Adrenal gland (tissue), 12 donors: ENCODE data around the gene KRTAP5-9. TPM values are rescaled to one million over a fixed set of nuclear protein-coding genes. Genes with fewer than 3 reads are reported as not detected.
A peak's percentile ranks its signal among the peaks of the same experiment; 100 is the strongest.

ENCODE experiments used
- DNase-seq, 7 donors: peaks; one replicate each; pipeline ENCODE4 v3.0.0-alpha.2; 2019 to 2020
- H3K27ac ChIP-seq, 5 donors: fragments of 200-600 bp; sonication (generic) in 4 of 5; 1 replicate in 3 of 5; 2 replicates in 2 of 5; pipeline versions ENCODE4 v1.5.1 to v1.8.0; 2016 to 2020; ENCODE audit warnings: mild to moderate bottlenecking in 1 of 5
- H3K27me3 ChIP-seq: fragments of 200-600 bp; 2 replicates; pipeline ENCODE4 v1.8.0; 2021
- H3K36me3 ChIP-seq, 2 donors: fragments of 200-600 bp; replicated peaks in 1 of 2; 1 replicate in 1 of 2; 2 replicates in 1 of 2; pipeline versions ENCODE4 v1.5.1 to v1.8.0; 2018 to 2022
- H3K4me1 ChIP-seq, 2 donors: fragments of 200-600 bp; replicated peaks in 1 of 2; 1 replicate in 1 of 2; 2 replicates in 1 of 2; pipeline versions ENCODE4 v1.5.1 to v1.8.0; 2018 to 2021
- H3K4me3 ChIP-seq, 4 donors: fragments of 200-600 bp; sonication (generic) in 3 of 4; one replicate each; pipeline ENCODE4 v1.5.1; 2016 to 2018
- H3K9me3 ChIP-seq, 3 donors: fragments of 200-600 bp; sonication (generic) in 1 of 3; replicated peaks in 1 of 3; 1 replicate in 2 of 3; 2 replicates in 1 of 3; pipeline versions ENCODE4 v1.5.1 to v1.8.0; 2016 to 2021
- CTCF ChIP-seq, 6 experiments: fragments of 450-650 bp in 4 of 6; fragments of 200-600 bp in 2 of 6; sonication (generic) in 1 of 6; IDR thresholded peaks; 1 replicate in 5 of 6; 2 replicates in 1 of 6; pipeline versions ENCODE4 v1.5.1 to v1.8.0; 2016 to 2021; ENCODE audit warnings: antibody characterized with exemption in 6 of 6, mild to moderate bottlenecking in 2 of 6, moderate library complexity in 1 of 6
- POLR2A ChIP-seq, 2 donors: fragments of 450-650 bp; IDR thresholded peaks; one replicate each; pipeline ENCODE4 v1.6.1; 2017; ENCODE audit warnings: antibody characterized with exemption in 2 of 2, mild to moderate bottlenecking in 2 of 2, moderate library complexity in 1 of 2
- WGBS, 4 donors: extraction: QIAGEN DNeasy Blood & Tissue Kit in 2 of 4; methylation state at CpG; one replicate each; pipeline versions ENCODE4 v1.1.5 to v1.1.7; 2013 to 2017; 5-methylcytosine and 5-hydroxymethylcytosine counted together
- intact Hi-C, 2 donors: fragments of 100-400 bp; cut with DNase I; formaldehyde crosslinking; loops; one replicate each; pipeline versions ENCODE4 v1.14.1 to v1.15.0; 2022 to 2023
- polyA plus RNA-seq, 3 donors: library from polyadenylated mRNA; stranded (reverse); fragments of 200-250 nt in 2 of 3; fragments of 350-450 nt in 1 of 3; fragmentation: Illumina TruSeq in 1 of 3; extraction: RNeasy Lipid Tissue Mini Kit (QIAGEN cat#74804) in 1 of 3; gene quantifications; one replicate each; pipeline ENCODE4 v1.2.3, GENCODE V29; 2013 to 2014
- total RNA-seq, 9 donors: library from RNA; depleted of rRNA in 4 of 9; stranded (reverse); fragments of >200 nt in 4 of 9; fragments of 120-200 nt in 1 of 9; fragmentation: NEBNext Ultra II Directional in 1 of 9; extraction: Animal tissue kit (Norgen Biotek cat#: 25700) in 1 of 9; gene quantifications; one replicate each; pipeline versions ENCODE4 v1.1.0 to v1.2.4, GENCODE V29; 2013 to 2023
- donor health status: healthy with polysubstance abuse.
- donor health status: Bipolar disorder and iron deficiency.
- donor health status: DM: yes; HTN: yes; CAD: no.
- donor health status: DM: no; HTN: no; CAD: no.
- donor health status: DM: no; HTN: no; CAD: no.
- donor health status: DM: yes; HTN: yes; CAD: no.

KRTAP5-9 gene
- total and polyA plus RNA-seq, 12 donors = 0.18 to 1.6 (median 0.45) TPM; not detected in 8

DNA sequence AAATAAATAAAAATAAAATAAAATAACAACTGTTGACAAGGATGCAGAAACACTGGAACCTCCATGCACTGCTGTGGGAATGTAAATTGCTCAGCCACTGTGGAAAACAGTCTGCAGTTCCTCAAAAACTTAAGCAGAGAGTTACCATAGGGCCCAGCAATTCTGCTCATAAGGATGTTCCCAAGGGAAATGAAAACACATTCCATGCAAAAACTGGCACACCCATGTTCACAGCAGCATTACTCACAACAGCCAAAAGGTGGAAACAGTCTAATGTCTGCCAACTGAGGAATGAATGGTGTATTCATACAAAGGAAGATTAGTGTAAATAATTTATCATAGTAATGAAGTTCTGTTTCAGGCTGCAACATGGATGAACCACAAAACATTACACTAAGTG is 13.9 kb downstream of the KRTAP5-9 start:
- no peak for TF ChIP-seq POLR2A (IDR thresholded peaks at IDR 0.05)
- TF ChIP-seq CTCF (IDR thresholded peaks at IDR 0.05) = no peak
- H3K27me3 ChIP-seq = peaks cover 5% of the 10 kb centered on the region
- no peaks in the 10 kb centered on the region for H3K9me3 ChIP-seq
- H3K4me3 ChIP-seq = no peak overlapping the region
- intact Hi-C loops = no loop called here
- H3K36me3 ChIP-seq = no peaks in the 10 kb centered on the region
- H3K4me1 ChIP-seq = no peaks in the 10 kb centered on the region
- H3K27ac ChIP-seq = no peak overlapping the region
- DNase-seq = no peak

- peak in 2 of 7 donors; percentile 15 to 19 for DNase-seq
- peaks cover 5% of the 10 kb centered on the region for H3K27me3 ChIP-seq
Observed at GRCh38 chr11:71563406-71563805, 15.2 kb downstream of the KRTAP5-9 start.

DNA sequence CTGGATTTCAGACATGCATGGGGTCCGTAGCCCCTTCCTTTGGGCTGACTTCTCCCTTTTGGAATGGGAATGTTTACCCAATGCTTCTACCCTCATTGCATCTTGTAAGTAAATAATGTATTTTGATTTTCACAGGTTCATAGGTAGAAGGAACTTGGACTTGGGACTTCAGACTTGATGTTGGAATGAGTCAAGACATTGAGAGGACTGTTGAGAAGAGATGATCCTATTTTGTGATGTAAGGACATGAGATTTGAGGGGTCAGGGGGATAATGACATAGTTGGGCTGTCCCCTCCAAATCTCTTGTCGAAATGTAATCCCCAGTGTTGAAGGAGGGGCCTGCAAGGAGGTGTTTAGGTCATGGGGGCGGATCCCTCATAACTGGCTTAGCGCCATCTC is 16.2 kb downstream of the KRTAP5-9 start:
- no peak for TF ChIP-seq CTCF (IDR thresholded peaks at IDR 0.05)
- no peak for TF ChIP-seq POLR2A (IDR thresholded peaks at IDR 0.05)
- H3K4me3 ChIP-seq = no peak overlapping the region
- no peaks in the 10 kb centered on the region for H3K4me1 ChIP-seq
- no peak overlapping the region for H3K27ac ChIP-seq
- H3K9me3 ChIP-seq = no peaks in the 10 kb centered on the region
- WGBS, 4 donors = 76 to 94% (median 85%) methylated on average over 3 to 4 of the region's 4 CpGs
- no peaks in the 10 kb centered on the region for H3K36me3 ChIP-seq
- intact Hi-C loops = no loop called here
- H3K27me3 ChIP-seq = peaks cover 5% of the 10 kb centered on the region
- no peak for DNase-seq

More at GRCh38 chr11:71563406-71563805, 15.2 kb downstream of the KRTAP5-9 start:
- Histone ChIP-seq H3K36me3 (no peaks in the 10 kb centered on the region), H3K27ac (no peak overlapping the region), H3K4me3 (no peak overlapping the region), H3K9me3 (no peaks in the 10 kb centered on the region), H3K4me1 (no peaks in the 10 kb centered on the region)
- intact Hi-C loops = no loop called here
- TF ChIP-seq POLR2A (IDR thresholded peaks at IDR 0.05) = no peak
- peak in 4 of 6 experiments; percentile 18 to 29 (median 24) for TF ChIP-seq CTCF (IDR thresholded peaks at IDR 0.05)
- WGBS, 4 donors = 14 to 16% (median 15%) methylated on average over 8 of the region's 8 CpGs

- Histone ChIP-seq H3K4me3 (no peak within 1 kb of the TSS), H3K36me3 (no peaks in the 10 kb centered on the region), H3K4me1 (no peaks in the 10 kb centered on the region), H3K27me3 (peaks cover 5% of the 10 kb centered on the region), H3K27ac (no peak within 1 kb of the TSS), H3K9me3 (no peaks in the 10 kb centered on the region)
- TF ChIP-seq POLR2A (IDR thresholded peaks at IDR 0.05) (no peak), CTCF (IDR thresholded peaks at IDR 0.05) (no peak)
- no peak for DNase-seq
- 51 to 71% (median 58%) methylated on average over 2 to 5 of the region's 5 CpGs for WGBS, 4 donors
- intact Hi-C loops = no loop called here
Observed at GRCh38 chr11:71565263-71565662, 17.0 kb downstream of the KRTAP5-9 start, which contains the start of gene KRTAP5-10. Gene KRTAP5-10 (plus strand): TSS chr11:71565563. CDS start chr11:71565588, 25 bp downstream.
